ENCODE data around the gene FBXO17. TPM values are rescaled to one million over a fixed set of nuclear protein-coding genes. Genes with fewer than 3 reads are reported as not detected.

The FBXO17 gene
- total RNA-seq, 2 donors from 2014 or later = 18.8 to 25.2 TPM

DNA sequence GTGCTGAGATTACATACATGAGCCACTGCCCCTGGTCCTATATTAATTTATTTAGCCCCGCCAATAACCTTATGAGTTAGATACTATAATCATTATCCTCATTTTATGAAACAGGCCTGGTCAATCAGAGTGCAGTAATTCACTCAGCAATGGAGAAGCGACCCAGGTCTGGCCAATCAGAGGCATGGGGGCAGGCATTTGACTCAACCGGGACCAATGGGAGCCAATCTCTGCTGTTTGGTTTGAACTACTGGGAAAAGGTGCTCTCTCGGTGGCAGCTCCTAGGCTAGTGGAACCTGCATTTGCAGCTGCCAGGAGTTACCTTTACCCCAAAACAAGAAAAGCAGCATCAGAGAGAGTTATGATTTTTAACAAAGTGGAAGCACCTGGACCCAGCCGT lies 82.7 kb downstream of the FBXO17 start:
- ATAC-seq = no peak
- Histone ChIP-seq H3K27me3 (no peaks in the 10 kb centered on the region), H3K9me3 (no peaks in the 10 kb centered on the region), H3K4me3 (no peak overlapping the region), H3K27ac (no peak overlapping the region), H3K4me1 (peaks cover 4% of the 10 kb centered on the region), H3K36me3 (replicated peaks in 1 of 2; ENCODE audit: insufficient read depth in 1 of 2, low read depth in 2 of 2) (peaks cover 0 to 10% of the 10 kb centered on the region in 2 donors)
- WGBS, 2 donors = 88% methylated on average over 5 of the region's 5 CpGs
- no peak for DNase-seq
- intact Hi-C loops (cut with DNase I) = no loop called here
- TF ChIP-seq CTCF (IDR thresholded peaks at IDR 0.05) (no peak), POLR2A (IDR thresholded peaks at IDR 0.05) (no peak)

DNA sequence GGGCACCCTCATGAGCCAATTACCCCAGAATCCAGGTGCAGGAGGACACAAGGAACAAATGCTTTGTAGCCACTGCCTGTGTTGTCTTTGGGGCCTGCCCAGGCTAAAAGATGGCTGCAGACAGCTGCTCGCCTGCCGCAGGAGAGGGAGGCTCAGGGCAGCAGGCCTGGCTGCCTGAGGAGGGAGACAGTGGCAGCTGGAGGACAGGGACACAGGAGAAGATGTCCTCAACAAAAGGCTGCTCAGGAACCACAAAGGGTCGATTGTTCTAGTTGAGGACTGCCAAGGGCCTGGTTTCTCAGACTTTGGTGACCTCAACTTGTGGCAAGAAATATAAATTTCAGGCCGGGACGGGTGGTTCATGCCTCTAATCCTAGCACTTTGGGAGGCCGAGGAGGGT lies 83.8 kb downstream of the FBXO17 start:
- Histone ChIP-seq H3K9me3 (no peaks in the 10 kb centered on the region), H3K36me3 (replicated peaks in 1 of 2; ENCODE audit: insufficient read depth in 1 of 2, low read depth in 2 of 2) (peaks cover 0 to 10% of the 10 kb centered on the region in 2 donors), H3K4me3 (no peak overlapping the region), H3K27me3 (no peaks in the 10 kb centered on the region), H3K4me1 (no peaks in the 10 kb centered on the region), H3K27ac (no peak overlapping the region)
- TF ChIP-seq POLR2A (IDR thresholded peaks at IDR 0.05) (no peak), CTCF (IDR thresholded peaks at IDR 0.05) (no peak)
- no peak for ATAC-seq
- DNase-seq = no peak
- WGBS, 2 donors = 86 to 89% methylated on average over 6 of the region's 6 CpGs
- intact Hi-C loops (cut with DNase I) = no loop called here

Other genes starting within 250 kb of the FBXO17 start
- gene CAPN12, start 231.3 kb downstream of the FBXO17 start, total RNA-seq = 10 to 100 TPM in 1 of 2 donors, 1 to 10 TPM in 1; 9.9 to 11.4 TPM
- not detected for gene LGALS7, start 202.2 kb downstream of the FBXO17 start, total RNA-seq
- not detected for gene LGALS7B, start 186.5 kb downstream of the FBXO17 start, total RNA-seq
- 100 to 1,000 TPM in 1 of 2 donors, 10 to 100 TPM in 1; 54.1 to 153 TPM for gene LGALS4, start 162.8 kb downstream of the FBXO17 start, total RNA-seq
- 10 to 100 TPM; 87.4 to 93.3 TPM for gene ECH1, start 143.9 kb downstream of the FBXO17 start, total RNA-seq
- gene HNRNPL, start 125.8 kb downstream of the FBXO17 start, total RNA-seq = 100 to 1,000 TPM in 1 of 2 donors, 10 to 100 TPM in 1; 80.4 to 139 TPM
- 10 to 100 TPM in 1 of 2 donors, 1 to 10 TPM in 1; 6.9 to 13.7 TPM for gene RINL, start 97.5 kb downstream of the FBXO17 start, total RNA-seq
- gene SIRT2, start 76.1 kb downstream of the FBXO17 start, total RNA-seq = 10 to 100 TPM; 33.2 to 39.6 TPM
- gene NFKBIB, start 75.8 kb downstream of the FBXO17 start, total RNA-seq = 10 to 100 TPM in 1 of 2 donors, 1 to 10 TPM in 1; 7.8 to 28.3 TPM
- gene CCER2, start 63.6 kb downstream of the FBXO17 start, total RNA-seq = not detected
- 10 to 100 TPM; 25.2 to 34.6 TPM for gene SARS2, start 45.0 kb downstream of the FBXO17 start, total RNA-seq
- 10 to 100 TPM; 16.6 to 16.8 TPM for gene MRPS12, start 44.8 kb downstream of the FBXO17 start, total RNA-seq
- 1 to 10 TPM in 1 of 2 donors, under 1 TPM in 1; 0.52 to 4.3 TPM for gene FBXO27, start 56.8 kb upstream of the FBXO17 start, total RNA-seq
- gene ACP7, start 108.6 kb upstream of the FBXO17 start, total RNA-seq = not detected
- gene PAK4, start 150.0 kb upstream of the FBXO17 start, total RNA-seq = 10 to 100 TPM; 18.9 to 40.2 TPM
- gene NCCRP1, start 221.2 kb upstream of the FBXO17 start, total RNA-seq = 1 to 10 TPM in 1 of 2 donors, under 1 TPM in 1; 0.66 to 7.8 TPM
- gene SYCN, start 228.5 kb upstream of the FBXO17 start, total RNA-seq = 1,000 to 10,000 TPM; 2,614 to 5,793 TPM